Nephron (organoid): ENCODE results near the gene CACNA2D1.

Experiments
- H3K27ac Mint-ChIP-seq, 3 experiments: 2 replicates each; pipeline ENCODE4 v1.8.0; 2020; ENCODE audit warnings: mixed read lengths in 3 of 3, mild to moderate bottlenecking in 2 of 3, moderate library complexity in 1 of 3
- H3K27me3 Mint-ChIP-seq: 2 replicates; pipeline ENCODE4 v1.8.0; 2021; ENCODE audit warnings: low read depth, mild to moderate bottlenecking, moderate library complexity, mixed read lengths
- H3K36me3 Mint-ChIP-seq: 2 replicates; pipeline ENCODE4 v1.8.0; 2020; ENCODE audit warnings: low read depth, mixed read lengths
- H3K4me1 Mint-ChIP-seq: 2 replicates; pipeline ENCODE4 v1.8.0; 2020; ENCODE audit warnings: mixed read lengths
- H3K4me3 Mint-ChIP-seq, 3 experiments: 2 replicates each; pipeline ENCODE4 v1.8.0; 2020; ENCODE audit warnings: mild to moderate bottlenecking in 3 of 3, mixed read lengths in 3 of 3, moderate library complexity in 2 of 3
- H3K9me3 Mint-ChIP-seq: 2 replicates; pipeline ENCODE4 v1.8.0; 2020; ENCODE audit warnings: mixed read lengths
- CTCF ChIP-seq, 3 experiments: fragments of 200-600 bp; sonication (generic); IDR thresholded peaks; one replicate each; pipeline ENCODE4 v1.5.0; 2021; ENCODE audit warnings: antibody characterized with exemption in 3 of 3; ENCODE audit not compliant: unreplicated experiment in 3 of 3

CACNA2D1 gene

GRCh38 chr7:82106201-82106600 lies 337.4 kb downstream of the CACNA2D1 start:
- no peaks in the 10 kb centered on the region for H3K27me3 Mint-ChIP-seq
- no peaks in the 10 kb centered on the region for H3K36me3 Mint-ChIP-seq
- H3K4me1 Mint-ChIP-seq: no peaks in the 10 kb centered on the region
- no peak overlapping the region for H3K4me3 Mint-ChIP-seq
- TF ChIP-seq CTCF (IDR thresholded peaks at IDR 0.05; ENCODE audit: unreplicated experiment in 3 of 3): no peak
- no peaks in the 10 kb centered on the region for H3K9me3 Mint-ChIP-seq
- no peak overlapping the region for H3K27ac Mint-ChIP-seq

GRCh38 chr7:82105463-82105862 lies 338.1 kb downstream of the CACNA2D1 start:
- H3K4me1 Mint-ChIP-seq: no peaks in the 10 kb centered on the region
- H3K27ac Mint-ChIP-seq: no peak overlapping the region
- no peaks in the 10 kb centered on the region for H3K9me3 Mint-ChIP-seq
- H3K4me3 Mint-ChIP-seq: no peak overlapping the region
- no peaks in the 10 kb centered on the region for H3K36me3 Mint-ChIP-seq
- TF ChIP-seq CTCF (IDR thresholded peaks at IDR 0.05; ENCODE audit: unreplicated experiment in 3 of 3): no peak
- no peaks in the 10 kb centered on the region for H3K27me3 Mint-ChIP-seq

- TF ChIP-seq CTCF (IDR thresholded peaks at IDR 0.05; ENCODE audit: unreplicated experiment in 3 of 3): no peak
- no peaks in the 10 kb centered on the region for H3K36me3 Mint-ChIP-seq
- no peaks in the 10 kb centered on the region for H3K27me3 Mint-ChIP-seq
- H3K4me3 Mint-ChIP-seq: no peak overlapping the region
- no peaks in the 10 kb centered on the region for H3K9me3 Mint-ChIP-seq
- no peak overlapping the region for H3K27ac Mint-ChIP-seq
- H3K4me1 Mint-ChIP-seq: no peaks in the 10 kb centered on the region
These were observed 345.2 kb downstream of the CACNA2D1 start for GRCh38 chr7:82098414-82098813.

GRCh38 chr7:82091126-82091684 lies 352.4 kb downstream of the CACNA2D1 start:
- H3K27me3 Mint-ChIP-seq: no peaks in the 10 kb centered on the region
- H3K4me1 Mint-ChIP-seq: peaks cover 6% of the 10 kb centered on the region
- H3K36me3 Mint-ChIP-seq: no peaks in the 10 kb centered on the region
- peak overlapping the region in 1 of 3 experiments; percentile 8 for H3K27ac Mint-ChIP-seq
- no peaks in the 10 kb centered on the region for H3K9me3 Mint-ChIP-seq
- no peak for TF ChIP-seq CTCF (IDR thresholded peaks at IDR 0.05; ENCODE audit: unreplicated experiment in 3 of 3)
- H3K4me3 Mint-ChIP-seq: no peak overlapping the region

GRCh38 chr7:82087099-82087498 lies 356.5 kb downstream of the CACNA2D1 start:
- no peak overlapping the region for H3K4me3 Mint-ChIP-seq
- no peaks in the 10 kb centered on the region for H3K27me3 Mint-ChIP-seq
- no peak for TF ChIP-seq CTCF (IDR thresholded peaks at IDR 0.05; ENCODE audit: unreplicated experiment in 3 of 3)
- no peak overlapping the region for H3K27ac Mint-ChIP-seq
- H3K4me1 Mint-ChIP-seq: peaks cover 6% of the 10 kb centered on the region
- H3K9me3 Mint-ChIP-seq: no peaks in the 10 kb centered on the region
- peaks cover 7% of the 10 kb centered on the region for H3K36me3 Mint-ChIP-seq

GRCh38 chr7:82085116-82085515 lies 358.5 kb downstream of the CACNA2D1 start:
- no peaks in the 10 kb centered on the region for H3K27me3 Mint-ChIP-seq
- no peak overlapping the region for H3K4me3 Mint-ChIP-seq
- peaks cover 8% of the 10 kb centered on the region for H3K36me3 Mint-ChIP-seq
- no peak for TF ChIP-seq CTCF (IDR thresholded peaks at IDR 0.05; ENCODE audit: unreplicated experiment in 3 of 3)
- H3K9me3 Mint-ChIP-seq: no peaks in the 10 kb centered on the region
- H3K27ac Mint-ChIP-seq: no peak overlapping the region
- no peaks in the 10 kb centered on the region for H3K4me1 Mint-ChIP-seq
